ENCODE results near the gene SNRNP35.
"Not testable (repeated sequence)": the region's sequence is repeated elsewhere in the genome, so short reads cannot be mapped to it uniquely, and the experiment has no call there.

The SNRNP35 gene

DNA sequence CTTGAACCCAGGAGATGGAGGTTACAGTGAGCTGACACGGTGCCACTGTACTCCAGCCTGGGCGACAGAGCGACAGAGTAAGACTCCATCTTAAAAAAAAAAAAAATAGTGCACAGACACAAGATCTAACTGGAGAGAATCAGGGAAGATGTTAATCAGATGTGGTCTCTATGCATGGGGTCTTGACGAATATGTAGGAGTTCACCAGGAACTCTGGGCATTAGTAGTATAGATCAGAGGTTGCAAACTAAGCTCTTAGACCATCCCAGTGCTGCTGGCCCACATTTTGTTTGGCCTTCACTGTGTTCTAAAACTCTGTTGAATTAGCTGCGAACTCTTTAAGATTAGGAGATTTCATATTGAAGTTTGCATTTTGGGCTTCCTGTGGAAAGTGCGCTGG lies 31.6 kb downstream of the SNRNP35 start:
- DNase-seq (ENCODE audit: low read depth in 2 of 2): no peak

- no peak for DNase-seq (ENCODE audit: low read depth in 2 of 2)
These were observed 32.1 kb downstream of the SNRNP35 start for GRCh38 chr12:123490089-123490488.

DNA sequence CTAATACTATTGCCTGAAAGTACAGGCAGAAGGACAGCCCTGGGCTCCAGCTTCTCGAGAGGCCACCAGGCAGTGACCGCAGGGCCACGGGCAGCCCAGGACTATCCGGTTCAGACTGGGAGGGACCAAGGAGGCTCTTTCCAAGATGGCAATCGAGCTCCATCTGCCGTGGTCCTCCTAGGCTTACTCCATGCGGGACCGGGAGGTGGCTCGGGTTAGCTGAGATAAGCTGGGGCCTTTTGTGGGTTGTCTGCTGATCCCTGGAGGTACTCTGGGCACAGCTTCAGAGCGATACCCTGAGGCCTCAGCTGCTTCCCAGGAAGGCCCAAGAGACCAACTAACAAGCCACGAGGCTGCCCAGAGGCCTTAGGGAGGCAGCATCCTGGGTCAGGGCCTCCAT lies 33.1 kb downstream of the SNRNP35 start:
- no peak for DNase-seq (ENCODE audit: low read depth in 2 of 2)

GRCh38 chr12:123491481-123491880 lies 33.5 kb downstream of the SNRNP35 start:
- DNase-seq (ENCODE audit: low read depth in 2 of 2): no peak

DNA sequence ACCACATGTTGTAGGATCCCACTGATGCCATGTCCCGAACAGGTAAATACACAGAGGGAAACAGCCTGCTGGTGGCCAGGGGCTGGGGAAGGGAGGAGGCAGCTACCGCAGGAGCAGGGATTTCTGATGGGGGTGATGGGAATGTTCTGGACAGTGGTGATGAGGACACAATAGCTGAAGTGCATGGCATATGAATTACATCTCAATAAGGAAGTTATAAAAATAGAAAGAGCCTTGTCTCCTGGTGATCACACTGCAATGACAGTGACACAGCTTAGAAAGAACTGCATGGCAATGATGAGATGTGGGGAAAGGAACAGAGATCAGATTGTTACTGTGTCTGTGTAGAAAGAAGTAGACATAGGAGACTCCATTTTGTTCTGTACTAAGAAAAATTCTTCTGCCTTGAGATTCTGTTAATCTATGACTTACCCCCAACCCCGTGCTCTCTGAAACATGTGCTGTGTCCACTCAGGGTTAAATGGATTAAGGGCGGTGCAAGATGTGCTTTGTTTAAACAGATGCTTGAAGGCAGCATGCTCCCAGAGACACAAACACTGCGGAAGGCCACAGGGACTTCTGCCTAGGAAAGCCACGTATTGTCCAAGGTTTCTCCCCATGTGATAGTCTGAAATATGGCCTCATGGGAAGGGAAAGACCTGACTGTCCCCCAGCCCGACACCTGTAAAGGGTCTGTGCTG lies 34.5 kb downstream of the SNRNP35 start:
- not testable (repeated sequence) for DNase-seq (ENCODE audit: low read depth in 2 of 2)

DNA sequence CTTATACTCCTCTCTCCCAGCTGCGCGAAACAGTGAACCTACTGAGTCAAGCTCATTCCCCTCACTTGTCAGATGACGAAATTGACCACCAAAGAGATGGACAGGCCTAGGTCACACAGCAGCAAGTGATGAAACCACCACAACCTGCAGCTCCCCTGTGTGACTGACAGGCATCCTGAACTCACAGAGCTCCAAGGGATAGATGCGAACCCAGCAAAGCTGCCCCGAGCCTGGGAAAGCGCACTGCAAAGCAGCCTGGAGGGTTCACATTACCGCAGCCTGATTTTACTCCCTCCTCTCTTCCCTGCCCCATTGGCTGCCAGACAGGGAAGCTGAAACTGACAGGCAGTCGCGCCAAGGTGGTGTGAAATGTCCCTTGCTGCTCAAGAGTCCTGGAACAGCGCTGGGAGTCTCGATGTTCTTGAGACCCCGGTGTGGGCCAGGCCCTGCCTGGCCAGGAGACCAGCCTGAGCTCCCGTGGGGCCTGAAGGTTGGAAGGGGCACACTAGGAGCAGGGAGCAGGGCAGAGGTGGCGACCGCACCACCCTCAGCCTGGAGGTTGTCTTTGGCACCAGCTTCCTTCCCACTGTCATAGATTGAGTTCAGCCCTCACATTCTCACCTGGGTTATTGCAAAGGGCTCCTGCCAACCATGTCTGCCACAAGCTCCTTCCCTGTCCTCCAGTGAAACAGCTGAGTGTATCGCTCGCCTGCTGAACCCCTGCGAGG lies 36.3 kb downstream of the SNRNP35 start:
- DNase-seq (ENCODE audit: low read depth in 2 of 2): no peak

DNA sequence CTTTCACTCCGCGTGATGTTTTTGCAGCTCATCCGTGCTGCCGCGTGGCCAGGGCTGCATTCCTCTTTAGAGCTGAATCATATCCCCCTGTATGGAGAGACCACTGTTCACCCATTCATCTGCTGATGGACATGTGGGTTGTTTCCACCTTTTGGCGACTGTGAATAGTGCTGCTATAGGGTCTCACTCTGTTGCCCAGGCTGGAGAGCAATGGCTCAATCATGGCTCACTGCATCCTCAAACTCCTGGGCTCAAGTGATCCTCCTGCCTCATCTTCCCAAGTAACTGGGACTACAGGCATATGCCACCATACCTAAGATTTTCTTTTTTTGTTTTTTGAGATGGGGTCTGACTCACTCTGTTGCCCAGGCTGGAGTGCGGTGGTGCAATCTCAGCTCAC lies 39.1 kb downstream of the SNRNP35 start:
- no peak for DNase-seq (ENCODE audit: low read depth in 2 of 2)

GRCh38 chr12:123498126-123498825 lies 40.3 kb downstream of the SNRNP35 start:
- DNase-seq (ENCODE audit: low read depth in 2 of 2): no peak

GRCh38 chr12:123499332-123499731 lies 41.4 kb downstream of the SNRNP35 start:
- no peak for DNase-seq (ENCODE audit: low read depth in 2 of 2)

- DNase-seq (ENCODE audit: low read depth in 2 of 2): no peak
These were observed 44.3 kb downstream of the SNRNP35 start for GRCh38 chr12:123502163-123502704.

- DNase-seq (ENCODE audit: low read depth in 2 of 2): no peak
These were observed 48.3 kb downstream of the SNRNP35 start for GRCh38 chr12:123506059-123506842.

DNA sequence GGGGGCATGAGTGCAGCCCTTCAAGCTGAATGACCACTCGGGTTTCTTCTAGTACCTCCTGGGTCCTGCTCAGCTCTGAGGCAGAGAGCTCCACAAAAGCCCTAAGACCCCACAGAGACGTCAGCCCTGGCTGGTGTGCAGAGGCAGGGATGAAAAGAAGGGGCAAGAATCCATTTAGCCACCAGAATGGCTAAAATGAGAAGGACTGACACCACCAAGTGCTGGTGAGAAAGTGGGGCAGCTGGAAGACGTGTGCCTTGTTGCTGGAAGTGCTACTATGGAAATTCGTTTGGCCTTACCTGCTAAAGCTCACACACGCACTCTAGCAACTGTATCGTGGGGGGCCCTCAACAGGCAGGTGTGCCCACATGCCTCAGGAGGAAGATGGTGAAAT lies 48.9 kb downstream of the SNRNP35 start:
- no peak for DNase-seq (ENCODE audit: low read depth in 2 of 2)

GRCh38 chr12:123512838-123513665 lies 55.1 kb downstream of the SNRNP35 start:
- DNase-seq (ENCODE audit: low read depth in 2 of 2): no peak

DNA sequence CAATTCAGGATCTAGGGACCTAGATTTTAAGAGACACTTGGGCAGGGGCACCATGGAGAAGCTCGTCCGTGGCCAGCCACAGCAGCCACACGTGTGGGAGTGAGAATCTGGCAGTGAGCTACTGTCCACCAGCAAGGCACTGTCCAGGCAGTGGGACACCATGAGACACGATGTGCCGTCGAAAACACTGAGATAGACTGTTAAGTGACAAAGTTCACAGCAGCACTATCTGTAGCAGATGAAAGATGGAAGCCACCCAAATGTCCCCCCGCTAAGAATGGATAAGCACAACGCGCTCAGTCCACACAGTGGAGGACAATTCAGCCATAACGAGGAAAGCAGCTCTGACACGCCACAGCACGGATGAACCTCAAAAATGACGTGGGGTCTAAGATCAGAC lies 55.9 kb downstream of the SNRNP35 start:
- no peak for DNase-seq (ENCODE audit: low read depth in 2 of 2)

DNA sequence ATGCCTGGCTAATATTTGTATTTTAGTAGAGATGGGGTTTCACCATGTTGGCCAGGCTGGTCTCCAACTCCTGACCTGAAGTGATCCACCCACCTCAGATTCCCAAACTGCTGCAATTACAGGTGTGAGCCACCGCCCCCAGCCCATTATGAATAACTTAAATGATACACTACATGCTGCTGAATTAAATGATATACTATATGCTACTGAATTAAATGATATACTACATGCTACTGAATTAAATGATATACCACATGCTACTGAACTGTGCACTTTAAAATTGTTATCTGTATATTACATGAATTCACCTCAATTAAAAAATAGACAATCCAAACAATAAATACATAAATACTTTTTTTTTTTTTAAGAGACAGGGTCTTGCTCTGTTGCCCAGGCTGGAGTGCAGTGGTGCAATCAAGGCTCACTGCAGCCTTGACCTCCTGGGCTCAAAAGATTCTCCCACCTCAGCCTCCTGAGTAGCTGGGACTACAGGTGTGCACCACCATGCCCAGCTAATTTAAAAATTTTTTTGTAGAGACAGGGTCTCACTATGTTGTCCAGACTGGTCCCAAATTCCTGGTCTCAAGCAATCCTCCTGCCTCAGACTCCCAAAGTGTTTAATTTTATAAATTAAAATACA lies 56.8 kb downstream of the SNRNP35 start:
- not testable (repeated sequence) for DNase-seq (ENCODE audit: low read depth in 2 of 2)

GRCh38 chr12:123516216-123516780 lies 58.4 kb downstream of the SNRNP35 start:
- DNase-seq (ENCODE audit: low read depth in 2 of 2): no peak
